Lower leg skin (tissue), 3 donors: ENCODE measurements around the gene TTC29.

Experiments used
- POLR2A ChIP-seq, 2 donors: fragments of 450-650 bp; IDR thresholded peaks; one replicate each; pipeline ENCODE4 v1.6.1; 2016 to 2017; ENCODE audit warnings: antibody characterized with exemption in 2 of 2, mild to moderate bottlenecking in 1 of 2, moderate library complexity in 1 of 2
- TF ChIP-seq, protein P1 (sequence below), 3 donors: fragments of 450-650 bp; IDR thresholded peaks; one replicate each; pipeline ENCODE4 v1.5.1; 2016; ENCODE audit warnings: antibody characterized with exemption in 3 of 3, mild to moderate bottlenecking in 3 of 3, moderate library complexity in 2 of 3

GRCh38 chr4:146857298-146857697 is 88.4 kb downstream of the TTC29 start:
- TF ChIP-seq, protein P1, sequence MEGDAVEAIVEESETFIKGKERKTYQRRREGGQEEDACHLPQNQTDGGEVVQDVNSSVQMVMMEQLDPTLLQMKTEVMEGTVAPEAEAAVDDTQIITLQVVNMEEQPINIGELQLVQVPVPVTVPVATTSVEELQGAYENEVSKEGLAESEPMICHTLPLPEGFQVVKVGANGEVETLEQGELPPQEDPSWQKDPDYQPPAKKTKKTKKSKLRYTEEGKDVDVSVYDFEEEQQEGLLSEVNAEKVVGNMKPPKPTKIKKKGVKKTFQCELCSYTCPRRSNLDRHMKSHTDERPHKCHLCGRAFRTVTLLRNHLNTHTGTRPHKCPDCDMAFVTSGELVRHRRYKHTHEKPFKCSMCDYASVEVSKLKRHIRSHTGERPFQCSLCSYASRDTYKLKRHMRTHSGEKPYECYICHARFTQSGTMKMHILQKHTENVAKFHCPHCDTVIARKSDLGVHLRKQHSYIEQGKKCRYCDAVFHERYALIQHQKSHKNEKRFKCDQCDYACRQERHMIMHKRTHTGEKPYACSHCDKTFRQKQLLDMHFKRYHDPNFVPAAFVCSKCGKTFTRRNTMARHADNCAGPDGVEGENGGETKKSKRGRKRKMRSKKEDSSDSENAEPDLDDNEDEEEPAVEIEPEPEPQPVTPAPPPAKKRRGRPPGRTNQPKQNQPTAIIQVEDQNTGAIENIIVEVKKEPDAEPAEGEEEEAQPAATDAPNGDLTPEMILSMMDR (IDR thresholded peaks at IDR 0.05), result no peak
- no peak for TF ChIP-seq POLR2A (IDR thresholded peaks at IDR 0.05)
